ENCODE data around the gene DCAKD.

Gene DCAKD

DNA sequence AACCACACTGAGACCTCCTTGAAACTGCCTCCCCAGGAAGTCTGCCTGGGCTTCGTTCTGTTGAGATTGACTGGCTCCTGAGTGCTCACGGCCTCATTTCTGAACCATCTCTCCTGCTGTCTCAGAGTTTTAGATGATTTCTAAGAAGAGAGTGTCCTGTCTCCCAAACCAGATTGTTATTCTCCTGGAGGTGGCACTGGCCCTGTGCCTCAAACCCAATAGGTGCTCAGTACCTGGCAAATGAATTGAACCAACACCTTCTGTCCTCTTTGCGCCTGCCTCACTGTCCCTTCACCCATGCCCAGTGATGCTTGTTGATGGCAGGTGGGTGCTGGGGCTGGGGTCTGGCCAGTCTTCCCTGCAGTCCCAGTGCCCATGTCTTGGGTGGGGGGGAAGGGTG is 47.0 kb downstream of the DCAKD start:
- DNase-seq (ENCODE audit: low read depth in 1 of 2, low spot score in 1 of 2): no peak

DNA sequence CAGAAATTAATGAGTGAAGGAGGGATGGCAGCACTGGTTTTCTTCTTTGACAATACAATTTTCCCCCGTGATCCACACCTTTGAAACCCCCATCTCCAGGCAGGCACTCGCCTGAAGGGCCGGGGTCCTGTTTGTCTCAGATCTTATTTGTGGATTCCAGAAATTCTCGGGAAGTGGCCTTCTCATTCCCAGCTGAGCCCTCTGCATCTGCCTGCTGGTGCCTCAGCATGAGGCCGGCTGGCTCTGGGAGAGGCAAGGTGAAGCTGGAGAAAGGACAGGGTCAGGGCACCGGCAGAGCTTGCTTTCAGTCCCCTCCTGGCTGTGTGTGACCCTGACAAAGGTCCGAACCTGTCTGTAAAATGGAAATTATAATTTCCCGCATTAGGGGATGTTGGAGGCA is 47.6 kb downstream of the DCAKD start:
- DNase-seq (ENCODE audit: low read depth in 1 of 2, low spot score in 1 of 2): no peak

DNA sequence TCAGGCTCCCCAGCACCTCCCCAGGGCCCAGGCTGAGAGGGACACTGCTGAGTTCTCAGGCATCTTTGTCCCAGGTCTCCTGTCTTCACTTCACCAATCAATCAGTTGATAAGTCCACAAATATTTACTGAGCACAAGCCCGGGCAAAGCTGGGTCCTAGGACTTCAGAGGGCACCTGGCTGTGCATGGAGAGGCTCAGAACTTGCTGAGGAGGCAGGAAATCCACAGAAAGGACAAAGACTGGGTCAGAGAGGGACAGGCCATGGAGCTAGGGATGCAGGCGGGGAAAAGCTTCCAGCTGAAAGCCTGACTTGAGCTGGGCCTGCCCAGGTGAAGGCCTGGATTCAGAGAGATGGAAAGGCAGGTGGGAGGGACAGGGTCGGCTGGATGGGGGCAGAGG is 50.1 kb downstream of the DCAKD start:
- no peak for DNase-seq (ENCODE audit: low read depth in 1 of 2, low spot score in 1 of 2)

DNA sequence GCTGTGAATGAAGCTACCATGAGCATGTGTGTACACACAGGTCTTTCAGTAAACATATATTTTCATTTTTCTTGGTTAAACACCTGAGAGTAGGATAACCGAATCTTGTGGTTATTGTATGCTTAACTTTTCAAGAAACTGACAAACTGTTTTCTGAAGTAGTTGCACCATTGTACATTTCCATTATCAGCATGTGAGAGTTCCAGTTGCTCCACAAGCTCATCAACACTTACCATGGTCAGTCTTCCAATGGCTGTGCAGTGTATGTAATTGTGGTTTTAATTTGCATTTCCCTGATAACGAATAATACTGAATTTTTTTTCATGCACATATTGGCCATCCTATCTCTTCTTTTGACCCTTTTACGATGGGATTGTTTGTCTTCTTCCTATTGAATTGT is 52.0 kb downstream of the DCAKD start:
- no peak for DNase-seq (ENCODE audit: low read depth in 1 of 2, low spot score in 1 of 2)

DNA sequence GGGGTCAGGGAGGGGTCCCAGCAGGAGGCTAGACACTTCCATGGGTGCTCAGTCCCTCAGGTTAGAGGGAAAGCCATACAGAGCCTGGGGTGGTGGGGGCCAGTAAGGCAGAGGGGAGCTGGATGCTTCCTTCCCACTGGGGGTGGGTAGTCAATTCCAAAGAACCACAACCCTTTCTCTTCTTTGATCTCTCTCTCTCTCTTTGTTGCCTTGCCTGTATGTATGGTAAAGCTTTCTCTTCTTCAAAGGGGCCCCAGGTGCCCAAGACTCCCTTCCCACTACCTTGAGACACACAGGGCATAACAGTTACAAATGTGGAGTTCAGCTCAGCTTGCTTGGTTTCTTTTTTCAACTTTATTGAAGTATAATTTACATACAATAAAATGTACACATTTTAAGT is 52.8 kb downstream of the DCAKD start:
- DNase-seq (ENCODE audit: low read depth in 1 of 2, low spot score in 1 of 2): no peak

DNA sequence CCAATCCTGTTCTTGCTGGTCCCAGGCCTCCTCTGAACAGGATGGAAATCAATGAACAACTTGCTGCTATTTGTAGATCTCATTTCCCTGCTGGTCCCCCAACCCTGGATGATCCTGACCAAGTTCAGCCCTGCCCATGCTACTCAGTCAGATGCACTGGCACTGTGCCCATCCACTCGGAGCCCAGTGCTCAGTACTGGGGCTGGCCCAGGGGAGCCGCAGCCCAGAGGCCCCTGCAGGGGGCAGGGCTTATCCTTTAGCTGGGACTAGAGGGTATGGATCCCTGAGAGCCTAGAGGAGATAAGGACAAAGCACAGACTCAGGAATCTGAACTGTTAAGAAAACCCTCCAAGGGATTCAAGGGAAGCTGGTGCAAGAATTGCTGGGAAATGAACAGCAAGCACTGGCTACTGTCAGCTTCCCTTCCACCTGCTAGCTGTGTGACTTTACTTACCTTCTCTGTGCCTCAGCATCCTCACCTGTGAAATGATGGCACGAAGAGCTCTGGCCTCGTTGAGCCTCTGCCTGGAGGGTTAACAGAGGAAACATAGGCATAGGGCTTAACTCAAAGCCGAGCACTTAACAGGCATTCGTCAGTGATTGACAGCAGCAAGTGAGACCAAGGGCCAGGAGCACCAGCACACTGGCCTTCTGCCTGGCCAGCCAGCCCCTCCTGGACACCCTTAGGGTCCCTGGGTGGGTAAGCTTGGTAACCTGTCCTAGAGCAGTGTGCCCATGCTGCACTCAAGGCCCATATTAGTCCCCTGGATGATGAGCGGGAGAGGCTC is 53.5 kb downstream of the DCAKD start:
- DNase-seq (ENCODE audit: low read depth in 1 of 2, low spot score in 1 of 2): no peak

DNA sequence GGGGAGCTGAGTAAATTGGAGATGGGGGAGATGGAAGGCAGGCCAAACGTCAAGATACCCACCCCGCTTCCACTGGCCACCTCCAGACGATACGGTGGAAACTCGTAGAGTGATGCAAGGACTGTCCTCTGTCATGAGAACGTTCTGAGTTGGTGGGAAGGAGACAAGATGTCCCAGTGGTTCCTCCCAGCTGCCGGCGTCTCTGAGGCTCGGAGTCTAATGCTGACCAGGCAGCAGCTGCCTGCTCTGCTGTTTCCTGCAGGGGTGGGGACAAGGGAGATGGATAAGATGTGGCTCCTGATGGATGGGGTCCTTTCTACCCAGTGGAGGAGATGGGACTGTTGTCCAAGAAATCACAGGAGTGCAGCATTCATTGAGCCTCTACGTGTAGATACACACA is 55.1 kb downstream of the DCAKD start:
- DNase-seq (ENCODE audit: low read depth in 1 of 2, low spot score in 1 of 2): no peak

DNA sequence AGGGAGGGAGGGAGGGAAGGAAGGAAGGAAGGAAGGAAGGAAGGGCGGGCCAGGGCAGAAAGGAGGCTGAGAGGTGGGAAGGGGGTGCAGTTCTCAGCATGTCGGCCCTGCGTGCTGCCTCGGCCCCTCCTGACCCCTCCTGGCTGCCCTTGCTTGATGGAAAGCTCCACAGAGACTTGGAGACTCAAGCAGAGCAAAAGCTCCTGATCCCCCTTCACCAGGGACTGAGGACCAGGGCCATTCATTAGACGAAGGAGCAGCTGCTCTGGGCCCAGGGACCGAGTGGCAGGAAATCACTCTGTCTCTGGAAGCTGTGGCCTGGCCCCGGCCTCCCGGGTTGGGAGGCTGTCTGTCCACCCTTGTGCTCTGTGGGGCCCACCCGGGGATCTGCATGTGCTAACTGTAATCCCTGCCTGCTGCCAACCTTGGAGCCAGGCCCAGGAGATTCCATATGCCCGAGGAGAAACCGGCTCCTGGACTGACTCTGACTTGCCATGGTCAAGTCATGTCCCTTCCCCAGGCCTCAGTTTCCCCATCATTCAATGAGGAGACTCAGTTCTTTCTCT is 55.9 kb downstream of the DCAKD start:
- DNase-seq (ENCODE audit: low read depth in 1 of 2, low spot score in 1 of 2): no peak

DNA sequence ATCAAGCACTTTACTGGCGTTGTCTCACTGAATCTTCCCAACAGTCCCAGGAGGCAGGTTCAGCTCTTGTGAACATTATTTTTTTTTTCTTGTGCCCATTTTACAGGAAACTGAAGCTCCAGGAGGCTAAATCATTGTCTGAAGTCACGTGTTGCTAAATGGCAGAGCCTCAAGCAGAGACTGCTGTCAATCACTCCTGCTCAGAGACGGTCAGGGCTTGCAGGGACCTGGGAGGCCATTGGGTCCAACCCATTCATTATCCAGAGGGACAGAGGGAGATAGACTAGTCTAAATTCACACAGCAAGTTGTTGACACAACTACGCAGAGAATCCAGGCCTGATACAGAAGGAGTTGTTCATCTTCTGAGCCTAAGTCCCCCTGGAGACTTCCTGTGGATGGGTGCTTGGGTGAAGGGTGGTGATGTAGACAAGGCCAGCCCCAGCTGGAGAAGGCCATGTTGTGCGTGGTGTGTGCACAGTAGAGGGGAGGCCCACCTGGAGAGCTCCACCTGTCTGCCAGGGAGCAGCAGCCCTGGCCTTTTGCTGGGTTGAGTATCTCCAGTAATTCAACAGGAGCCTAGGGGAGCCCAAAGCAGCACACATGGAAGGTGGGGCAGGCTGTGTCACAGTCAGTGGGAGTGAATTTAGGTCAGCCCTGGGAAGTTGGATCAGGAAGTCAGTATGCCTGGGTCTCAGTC is 59.0 kb downstream of the DCAKD start:
- DNase-seq (ENCODE audit: low read depth in 1 of 2, low spot score in 1 of 2): no peak

DNA sequence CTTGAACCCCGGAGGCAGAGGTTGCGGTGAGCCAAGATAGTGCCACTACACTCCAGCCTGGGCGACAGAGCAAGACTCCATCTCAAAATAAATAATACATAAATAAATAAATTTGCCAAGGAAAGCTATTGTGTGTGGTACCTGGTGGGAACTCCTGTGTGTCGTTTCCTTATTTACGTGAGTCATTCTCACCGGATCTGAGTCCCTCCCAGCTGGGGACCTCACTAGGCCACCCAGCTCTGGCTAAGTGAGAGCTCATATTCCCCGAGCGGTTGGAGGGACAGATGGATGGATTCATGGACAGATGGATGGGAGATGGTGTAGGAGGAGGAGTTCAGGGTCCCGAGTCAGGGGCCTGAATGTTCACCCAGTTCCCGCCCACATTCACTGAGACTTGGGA is 60.4 kb downstream of the DCAKD start:
- DNase-seq (ENCODE audit: low read depth in 1 of 2, low spot score in 1 of 2): no peak

DNA sequence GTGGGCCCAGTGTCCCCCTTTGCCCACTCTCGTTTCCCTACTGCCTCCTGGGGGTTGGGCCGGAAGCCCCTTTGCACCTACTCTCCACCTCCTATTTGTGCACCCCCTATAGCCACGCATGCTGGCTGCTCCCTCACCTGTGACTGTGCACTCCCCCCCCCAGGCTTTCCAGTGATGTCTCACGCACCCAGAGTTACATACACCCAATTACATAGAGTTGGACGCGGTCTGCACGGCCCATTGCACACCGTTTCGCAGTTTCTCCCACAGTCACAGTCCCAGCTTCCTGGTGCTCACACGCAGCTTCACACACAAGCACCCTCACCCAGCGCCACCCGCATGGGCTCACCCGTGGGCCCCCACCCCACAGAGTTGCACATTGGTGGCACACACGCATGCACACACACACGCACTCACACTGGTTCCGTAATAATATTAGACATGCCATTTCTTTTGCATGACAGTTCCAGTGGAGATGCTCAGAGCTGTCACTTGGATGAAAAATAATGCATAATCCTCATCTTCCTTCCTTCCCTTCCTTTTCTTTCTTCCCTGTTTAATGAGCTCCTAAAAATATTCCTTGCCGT is 61.8 kb downstream of the DCAKD start:
- no peak for DNase-seq (ENCODE audit: low read depth in 1 of 2, low spot score in 1 of 2)

DNA sequence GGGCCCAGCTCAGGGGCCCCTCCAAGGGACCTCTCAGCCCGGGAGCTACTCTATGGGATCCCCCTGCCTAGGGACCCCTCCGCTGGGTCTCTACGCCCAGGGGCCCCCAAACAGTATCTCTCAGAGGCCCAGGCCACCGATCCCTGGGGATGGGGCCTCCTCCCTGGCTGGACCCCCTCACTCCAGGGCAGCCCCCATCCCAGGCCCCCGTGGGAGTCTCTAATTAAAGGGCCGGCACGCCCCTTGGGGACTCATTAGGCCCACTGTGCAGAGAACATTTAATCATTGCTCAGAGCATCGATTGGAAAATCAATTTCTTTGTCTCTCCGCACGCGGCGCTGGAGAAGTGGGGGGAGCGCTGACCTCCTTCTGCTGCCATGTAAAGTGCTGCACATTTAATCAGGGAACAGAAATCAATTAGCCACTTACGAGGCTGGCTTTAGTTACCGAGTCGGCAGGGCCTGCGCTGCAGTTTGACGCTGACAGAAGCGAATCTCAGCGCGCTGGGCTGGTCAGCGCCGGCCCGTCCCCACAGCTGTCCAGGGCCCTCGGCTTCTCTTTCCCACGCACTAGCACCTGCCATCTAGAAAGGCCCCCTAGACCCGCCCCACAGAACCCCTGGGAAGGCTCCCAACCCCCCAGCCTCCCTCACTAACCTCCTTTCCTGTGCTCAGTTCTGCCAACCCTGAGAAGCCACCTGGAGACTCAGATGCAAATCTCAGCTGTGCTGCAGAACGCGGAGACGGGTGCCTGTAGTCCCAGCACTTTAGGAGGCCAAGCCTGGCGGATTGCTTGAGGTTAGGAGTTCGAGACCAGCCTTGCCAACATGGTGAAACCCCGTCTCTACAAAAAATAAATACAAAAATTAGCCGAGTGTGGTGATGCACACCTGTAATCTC is 63.1 kb downstream of the DCAKD start:
- DNase-seq (ENCODE audit: low read depth in 1 of 2, low spot score in 1 of 2): no peak

DNA sequence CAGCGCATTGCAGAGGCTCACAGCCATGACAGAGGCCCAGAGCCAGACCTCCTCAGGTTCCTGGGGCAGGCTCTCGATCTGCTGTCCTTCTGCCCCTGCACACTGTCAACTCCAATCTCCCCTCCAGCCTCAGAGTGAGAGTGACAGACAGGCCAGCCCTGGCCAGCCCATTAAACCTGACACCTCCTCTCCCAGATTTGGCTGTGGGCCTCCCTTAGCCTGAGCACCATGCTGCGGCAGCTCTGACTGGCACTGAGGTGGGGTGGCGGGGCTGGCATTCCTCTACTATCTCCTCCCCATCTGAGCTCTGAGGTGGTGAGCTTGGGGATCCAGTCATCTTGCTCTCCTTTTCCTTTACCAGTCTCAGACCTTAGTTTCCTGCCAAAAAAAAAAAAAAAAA is 67.9 kb downstream of the DCAKD start:
- DNase-seq (ENCODE audit: low read depth in 1 of 2, low spot score in 1 of 2): no peak

DNA sequence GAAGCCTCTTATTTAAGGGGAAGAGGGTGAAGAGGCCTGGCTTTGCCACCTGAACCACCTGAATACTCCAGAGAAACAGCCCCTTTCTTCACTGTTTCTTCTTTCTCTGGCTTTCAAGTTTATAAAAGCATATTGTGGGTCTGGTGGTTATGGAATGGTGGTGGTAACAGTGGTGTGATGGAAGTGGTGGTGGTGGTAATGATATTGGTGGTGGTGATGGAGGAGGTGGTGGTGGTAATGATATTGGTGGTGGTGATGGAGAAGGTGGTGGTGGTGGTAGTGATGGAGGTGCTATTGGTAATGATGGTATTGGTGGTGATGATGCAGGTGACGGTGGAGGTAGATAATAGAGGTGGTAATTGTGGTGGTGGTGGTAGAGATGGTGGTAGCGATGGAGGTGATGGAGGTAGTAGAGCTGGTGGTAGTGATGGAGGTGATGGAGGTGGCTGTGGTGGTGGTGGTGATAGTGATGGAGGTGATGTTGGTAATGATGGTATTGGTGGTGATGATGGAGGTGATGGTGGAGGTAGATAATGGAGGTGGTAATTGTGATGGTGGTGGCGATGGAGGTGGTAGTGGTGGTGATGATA is 69.2 kb downstream of the DCAKD start:
- no peak for DNase-seq (ENCODE audit: low read depth in 1 of 2, low spot score in 1 of 2)

DNA sequence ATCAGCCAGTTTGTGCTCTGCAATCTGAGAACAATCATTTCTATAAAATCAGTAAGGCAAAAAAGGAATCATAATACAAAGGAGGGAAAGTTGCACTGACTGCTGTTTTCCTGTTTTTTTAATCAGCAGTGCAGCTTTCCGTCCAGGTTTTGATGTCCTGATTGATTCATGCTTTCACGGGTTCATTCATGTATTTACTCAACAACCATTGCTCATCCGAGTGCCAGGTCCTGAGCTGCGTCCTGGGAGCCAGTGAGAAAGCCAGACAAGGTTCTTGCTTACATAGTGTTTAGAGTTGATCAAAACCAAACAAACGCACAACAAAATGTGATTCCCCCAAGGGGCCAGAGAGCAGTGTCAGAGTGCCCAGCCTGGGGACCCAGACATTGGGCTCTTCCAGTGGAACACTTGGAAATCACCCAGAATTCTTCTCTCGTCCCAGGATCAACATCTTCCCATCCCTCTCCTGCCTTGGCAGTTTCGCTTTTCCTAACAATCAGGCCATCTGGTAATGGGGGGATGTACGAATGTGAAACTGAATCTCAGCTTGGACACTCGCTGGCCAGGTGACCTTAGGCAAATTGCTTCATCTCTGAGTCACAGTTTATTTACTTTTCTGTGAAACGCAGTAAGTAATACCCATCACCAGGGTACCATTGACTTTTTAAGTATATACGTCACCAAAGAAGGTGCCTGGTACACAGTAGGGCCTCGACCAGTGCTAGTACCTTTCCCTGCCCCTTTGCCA is 70.0 kb downstream of the DCAKD start:
- no peak for DNase-seq (ENCODE audit: low read depth in 1 of 2, low spot score in 1 of 2)

DNA sequence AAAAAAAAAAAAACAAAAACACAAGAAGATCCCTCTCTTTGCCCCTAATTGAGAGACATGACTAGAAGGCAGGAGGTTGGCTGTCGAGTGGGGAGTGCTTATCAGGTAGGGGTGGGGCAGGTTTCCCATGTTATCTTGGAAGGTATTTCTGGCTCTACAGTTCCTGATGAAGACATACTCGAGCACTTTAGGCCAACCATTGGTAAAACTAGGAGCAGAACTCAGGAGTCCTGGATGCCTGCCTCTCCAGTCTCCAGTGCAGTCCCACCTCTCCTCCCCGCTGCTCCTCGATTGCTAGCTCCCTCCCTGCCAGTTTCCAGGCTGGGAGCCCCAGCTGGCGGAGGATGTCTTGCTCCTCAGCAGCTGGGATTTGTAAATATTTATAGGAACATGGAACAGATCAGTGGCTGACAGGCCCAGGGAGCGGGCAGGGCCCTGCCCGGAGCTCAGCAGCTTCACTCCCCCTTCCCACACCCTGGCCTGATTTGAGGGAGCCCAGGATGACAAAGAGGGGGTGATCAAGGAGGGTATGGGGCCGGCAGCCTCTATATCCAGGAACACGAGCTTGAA is 71.9 kb downstream of the DCAKD start:
- no peak for DNase-seq (ENCODE audit: low read depth in 1 of 2, low spot score in 1 of 2)

DNA sequence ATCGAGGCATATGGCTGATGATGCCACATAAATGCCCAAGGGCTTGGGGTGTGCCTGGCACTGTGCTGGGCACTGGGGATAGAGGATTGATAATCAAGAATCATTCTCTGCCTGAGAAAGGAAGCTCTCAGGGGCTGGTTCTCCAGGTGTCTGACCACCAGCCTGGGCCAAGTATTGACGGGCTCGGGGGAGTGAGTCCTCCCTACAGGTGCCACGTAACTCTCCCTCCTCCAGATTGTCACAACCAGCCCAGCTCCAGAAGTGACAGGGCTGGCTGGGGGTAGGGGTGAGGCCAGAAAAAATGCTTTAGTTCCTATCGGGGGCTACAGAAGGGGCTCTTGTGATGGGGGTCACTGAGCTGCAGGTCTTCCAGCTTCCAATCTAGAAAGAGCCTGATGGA is 72.6 kb downstream of the DCAKD start:
- DNase-seq (ENCODE audit: low read depth in 1 of 2, low spot score in 1 of 2): no peak

DNA sequence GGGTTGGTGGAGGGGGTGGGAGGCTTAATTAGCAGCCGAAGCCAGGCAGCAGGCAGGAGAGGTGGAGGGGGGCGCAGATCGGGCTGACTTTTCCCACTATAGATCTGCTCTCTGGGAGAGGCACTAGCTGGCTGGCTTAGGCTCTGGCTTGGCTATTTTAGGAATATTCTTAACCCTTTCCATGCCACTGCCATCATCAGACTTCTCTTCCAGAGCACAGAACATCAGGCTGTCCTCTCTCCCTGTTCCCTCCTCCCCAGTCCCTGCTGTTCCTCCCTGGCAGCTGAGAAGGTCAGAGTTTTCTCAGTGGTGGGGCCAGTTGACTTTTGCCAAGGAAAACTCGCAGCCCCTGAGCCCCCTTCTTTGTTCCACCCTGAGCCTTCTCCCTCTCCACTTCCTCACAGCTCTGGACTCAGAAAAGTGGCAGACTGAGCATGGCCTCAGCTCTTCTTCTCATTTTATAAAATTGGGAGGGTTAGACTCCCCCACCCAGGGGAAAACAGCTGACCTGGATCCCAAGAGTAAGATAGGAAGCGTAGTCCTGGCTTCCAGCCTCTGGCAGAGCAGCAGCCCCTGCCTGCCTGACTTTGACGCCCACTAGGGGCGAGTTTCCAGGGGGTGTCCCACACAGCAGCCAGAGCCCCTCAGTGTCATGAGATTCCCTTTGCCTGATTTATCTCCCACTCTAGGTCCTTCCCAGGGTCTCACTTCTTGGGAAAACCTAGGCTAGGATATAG is 73.5 kb downstream of the DCAKD start:
- no peak for DNase-seq (ENCODE audit: low read depth in 1 of 2, low spot score in 1 of 2)

DNA sequence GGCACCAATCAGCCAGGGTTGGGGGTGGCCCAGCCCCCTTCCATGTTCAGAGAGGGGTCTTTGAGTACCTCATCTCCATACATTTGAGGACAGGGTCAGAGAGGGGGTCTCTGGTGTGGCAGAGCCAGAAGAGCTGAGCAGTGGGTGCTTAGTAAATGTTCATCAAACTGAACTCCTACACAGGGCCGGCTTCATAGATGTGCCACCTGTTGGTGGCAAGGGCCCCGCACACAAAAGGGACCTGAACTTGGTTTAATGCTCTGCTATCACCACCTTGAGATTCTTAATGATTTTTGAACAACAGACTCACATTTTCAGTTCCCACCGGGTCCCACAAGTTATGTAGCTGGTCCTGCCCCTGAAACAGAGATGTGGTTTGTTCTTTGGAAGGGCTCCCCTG is 74.4 kb downstream of the DCAKD start:
- no peak for DNase-seq (ENCODE audit: low read depth in 1 of 2, low spot score in 1 of 2)
